D341Med (cell line): ENCODE data around the gene ZNF648.
"Not testable (repeated sequence)": the region's sequence is repeated elsewhere in the genome, so short reads cannot be mapped to it uniquely, and the experiment has no call there.

Source experiments
- DNase-seq: peaks from one replicate; pipeline ENCODE4 v3.0.0; 2012; ENCODE audit warnings: low spot score

Gene ZNF648

DNA sequence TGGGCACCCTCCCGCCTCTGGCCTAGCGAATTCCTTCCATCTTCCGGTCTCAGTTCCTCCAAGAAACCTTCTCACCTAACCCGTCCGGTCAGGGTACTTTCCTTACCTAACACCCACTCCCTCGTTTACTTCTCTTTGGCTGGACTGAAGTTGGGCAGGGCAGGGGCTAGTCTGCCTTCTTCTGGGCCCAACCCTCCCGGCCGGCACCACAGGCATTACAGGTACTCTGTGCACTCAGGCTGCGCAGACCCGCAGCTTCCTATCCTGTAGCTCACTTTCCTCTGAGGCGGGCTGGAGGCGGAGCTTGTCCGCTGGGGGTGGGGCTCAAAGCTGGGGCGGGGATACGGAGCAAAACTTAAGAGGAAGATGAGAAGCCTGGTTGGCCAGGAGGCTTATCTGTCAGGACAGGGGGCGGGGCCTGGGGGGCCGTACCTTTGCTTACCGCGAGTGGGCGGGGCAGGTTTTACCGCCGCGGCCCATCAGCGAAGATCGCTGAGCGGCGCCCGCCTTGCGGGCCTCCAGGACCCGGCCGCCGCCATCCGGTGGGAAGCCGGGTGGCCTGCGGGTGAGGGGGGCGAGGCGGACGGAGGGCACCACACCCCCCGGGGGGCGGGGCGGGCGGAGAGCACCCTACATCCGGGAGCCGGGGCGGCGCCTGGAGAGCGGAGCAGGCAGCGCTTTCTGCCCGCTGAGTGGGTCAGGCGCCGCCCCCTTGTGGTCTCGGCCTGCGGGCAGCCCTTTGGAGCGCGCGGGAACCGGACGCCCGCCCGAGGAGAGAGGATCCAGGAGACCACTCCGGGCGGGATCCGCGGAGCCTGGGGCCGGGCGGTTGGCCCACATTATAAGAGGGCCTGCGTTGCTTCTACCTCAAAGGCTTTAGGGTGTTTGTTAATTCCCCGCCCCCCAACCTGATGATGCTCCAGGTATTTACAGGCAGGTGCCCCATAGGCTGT is 31.9 kb downstream of the ZNF648 start:
- peak; percentile 99 for DNase-seq

- DNase-seq, result no peak
Measured at GRCh38 chr1:182029002-182029378, 32.5 kb downstream of the ZNF648 start.

GRCh38 chr1:182015360-182015759 is 46.2 kb downstream of the ZNF648 start:
- DNase-seq, result no peak

- not testable (repeated sequence) for DNase-seq
Measured at GRCh38 chr1:182010800-182011370, 50.6 kb downstream of the ZNF648 start.

DNA sequence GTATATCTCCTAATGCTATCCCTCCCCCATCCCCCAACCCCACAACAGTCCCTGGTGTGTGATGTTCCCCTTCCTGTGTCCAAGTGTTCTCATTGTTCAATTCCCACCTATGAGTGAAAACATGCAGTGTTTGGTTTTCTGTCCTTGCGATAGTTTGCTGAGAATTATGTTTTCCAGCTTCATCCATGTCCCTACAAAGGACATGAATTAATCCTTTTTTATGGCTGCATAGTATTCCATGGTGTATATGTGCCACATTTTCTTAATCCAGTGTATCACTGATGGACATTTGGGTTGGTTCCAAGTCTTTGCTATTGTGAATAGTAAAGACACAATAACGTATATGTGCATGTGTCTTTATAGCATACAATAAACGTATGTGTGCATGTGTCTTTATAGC is 56.1 kb downstream of the ZNF648 start:
- DNase-seq, result not testable (repeated sequence)

- DNase-seq, result no peak
Measured at GRCh38 chr1:182004601-182005000, 56.9 kb downstream of the ZNF648 start.
